CD4-positive, alpha-beta memory T cell (primary cell): ENCODE measurements around the gene TOLLIP. TPM values are rescaled to one million over a fixed set of nuclear protein-coding genes. Genes with fewer than 3 reads are reported as not detected.
"Not testable (repeated sequence)": the region's sequence is repeated elsewhere in the genome, so short reads cannot be mapped to it uniquely, and the experiment has no call there.

Experiments
- CTCF ChIA-PET: fragments of 350-600 bp; sonication (Branson Sonifier 250); formaldehyde crosslinking; loops from one replicate; lab custom pipeline; 2021; ENCODE audit warnings: inconsistent platforms; ENCODE audit not compliant: partially characterized antibody; lab: Charles Lee
- POLR2A ChIA-PET: fragments of 350-600 bp; sonication (Branson Sonifier 250); formaldehyde crosslinking; loops from one replicate; lab custom pipeline; 2021; ENCODE audit not compliant: partially characterized antibody; lab: Charles Lee
- DNase-seq, 5 donors: peaks; one replicate each; pipeline versions ENCODE4 v3.0.0 to v3.0.0-alpha.2; 2020 to 2022; ENCODE audit warnings: mixed read lengths in 1 of 5
- H3K27ac ChIP-seq: one replicate; pipeline ENCODE4 v1.7.0; 2013; ENCODE audit warnings: low read depth, low read length
- H3K27me3 ChIP-seq: 2 replicates; pipeline ENCODE4 v1.7.0; 2013; ENCODE audit warnings: mild to moderate bottlenecking, low read length, moderate library complexity; ENCODE audit not compliant: insufficient read depth
- H3K36me3 ChIP-seq: 2 replicates; pipeline ENCODE4 v1.7.0; 2013; ENCODE audit warnings: mild to moderate bottlenecking, low read length, moderate library complexity; ENCODE audit not compliant: insufficient read depth
- H3K4me1 ChIP-seq: 2 replicates; pipeline ENCODE4 v1.7.0; 2013; ENCODE audit warnings: mild to moderate bottlenecking, low read length, moderate library complexity; ENCODE audit not compliant: insufficient read depth
- H3K4me3 ChIP-seq, 2 donors: one replicate each; pipeline ENCODE4 v1.7.0; 2013; ENCODE audit warnings: low read length in 2 of 2, mild to moderate bottlenecking in 1 of 2
- H3K9me3 ChIP-seq, 2 donors: one replicate each; pipeline ENCODE4 v1.7.0; 2013; ENCODE audit warnings: low read length in 2 of 2, control low read depth in 1 of 2; ENCODE audit not compliant: control insufficient read depth in 1 of 2
- H3K27ac Mint-ChIP-seq, 7 donors: one replicate each; pipeline ENCODE4 v1.8.0; 2020 to 2021; ENCODE audit warnings: mixed read lengths in 7 of 7, mild to moderate bottlenecking in 6 of 7, inconsistent platforms in 3 of 7, moderate library complexity in 3 of 7
- H3K27me3 Mint-ChIP-seq, 2 donors: one replicate each; pipeline ENCODE4 v1.8.0; 2020 to 2021; ENCODE audit warnings: mixed read lengths in 2 of 2
- H3K36me3 Mint-ChIP-seq, 2 donors: one replicate each; pipeline ENCODE4 v1.8.0; 2020 to 2021; ENCODE audit warnings: mixed read lengths in 2 of 2, inconsistent platforms in 1 of 2, mild to moderate bottlenecking in 1 of 2
- H3K4me1 Mint-ChIP-seq, 4 donors: one replicate each; pipeline ENCODE4 v1.8.0; 2020 to 2021; ENCODE audit warnings: mixed read lengths in 4 of 4, mild to moderate bottlenecking in 1 of 4
- H3K4me3 Mint-ChIP-seq, 8 donors: one replicate each; pipeline ENCODE4 v1.8.0; 2020 to 2021; ENCODE audit warnings: mixed read lengths in 8 of 8, mild to moderate bottlenecking in 7 of 8, moderate library complexity in 6 of 8, inconsistent platforms in 3 of 8
- H3K9me3 Mint-ChIP-seq, 8 donors: one replicate each; pipeline ENCODE4 v1.8.0; 2020 to 2021; ENCODE audit warnings: mixed read lengths in 8 of 8, mild to moderate bottlenecking in 5 of 8, inconsistent platforms in 3 of 8, moderate library complexity in 1 of 8
- intact Hi-C: fragments of 100-400 bp; cut with micrococcal nuclease; formaldehyde crosslinking; loops from one replicate; pipeline ENCODE4 v1.15.1; 2023
- polyA plus RNA-seq, 2 donors: library from polyadenylated mRNA; unstranded; fragments of 300-500 nt; fragmentation: Illumina TruSeq; gene quantifications; one replicate each; pipeline ENCODE4 v1.2.3, GENCODE V29; 2021
- total RNA-seq, 2 experiments: library from RNA; stranded (reverse); gene quantifications; one replicate each; pipeline ENCODE4 v1.2.3, GENCODE V29; 2021

The TOLLIP gene
- total and polyA plus RNA-seq, 4 experiments from 2014 or later = 29.8 to 51.4 (median 41.7) TPM

- no peak overlapping the region for H3K27ac ChIP-seq
- ChIA-PET CTCF (no interaction called here), POLR2A (no interaction called here)
- peaks cover 0 to 7% (median 3%) of the 10 kb centered on the region in 8 donors for H3K9me3 Mint-ChIP-seq
- no peak overlapping the region for H3K4me3 ChIP-seq
- H3K4me3 Mint-ChIP-seq = no peak overlapping the region
- DNase-seq = no peak
- H3K27ac Mint-ChIP-seq = no peak overlapping the region
- H3K36me3 ChIP-seq = no peaks in the 10 kb centered on the region
- H3K9me3 ChIP-seq = no peaks in the 10 kb centered on the region
- H3K4me1 ChIP-seq = no peaks in the 10 kb centered on the region
- intact Hi-C loops = no loop called here
- peaks cover 0 to 3% of the 10 kb centered on the region in 2 donors for H3K27me3 Mint-ChIP-seq
- no peaks in the 10 kb centered on the region for H3K27me3 ChIP-seq
- H3K4me1 Mint-ChIP-seq = peaks cover 0 to 3% (median under 1%) of the 10 kb centered on the region in 4 donors
- peaks cover 0 to 4% of the 10 kb centered on the region in 2 donors for H3K36me3 Mint-ChIP-seq
These were observed 33.5 kb upstream of the TOLLIP start for GRCh38 chr11:1342946-1343345.

GRCh38 chr11:1341928-1342524 lies 32.6 kb upstream of the TOLLIP start:
- no peaks in the 10 kb centered on the region for H3K27me3 ChIP-seq
- no peaks in the 10 kb centered on the region for H3K4me1 ChIP-seq
- no peaks in the 10 kb centered on the region for H3K9me3 ChIP-seq
- no peak overlapping the region for H3K4me3 ChIP-seq
- Mint-ChIP-seq H3K9me3 (peaks cover 0 to 10% (median 6%) of the 10 kb centered on the region in 8 donors), H3K27ac (no peak overlapping the region), H3K27me3 (peaks cover 0 to 3% of the 10 kb centered on the region in 2 donors), H3K36me3 (peaks cover 0 to 4% of the 10 kb centered on the region in 2 donors), H3K4me1 (peaks cover 0 to 4% (median 3%) of the 10 kb centered on the region in 4 donors), H3K4me3 (no peak overlapping the region)
- intact Hi-C loops = no loop called here
- CTCF ChIA-PET = no interaction called here
- POLR2A ChIA-PET = no interaction called here
- no peak overlapping the region for H3K27ac ChIP-seq
- DNase-seq = no peak
- no peaks in the 10 kb centered on the region for H3K36me3 ChIP-seq

- H3K4me3 Mint-ChIP-seq, H3K27me3 ChIP-seq, H3K4me3 ChIP-seq, H3K36me3 Mint-ChIP-seq, H3K9me3 ChIP-seq, H3K27ac ChIP-seq, DNase-seq, H3K27ac Mint-ChIP-seq, POLR2A ChIA-PET, H3K36me3 ChIP-seq, intact Hi-C loops, H3K27me3 Mint-ChIP-seq, H3K4me1 ChIP-seq, CTCF ChIA-PET, H3K4me1 Mint-ChIP-seq: not testable (repeated sequence)
- H3K9me3 Mint-ChIP-seq = peaks cover 0 to 10% (median 6%) of the 10 kb centered on the region in 8 donors
These were observed 31.8 kb upstream of the TOLLIP start for GRCh38 chr11:1341226-1341625.

- CTCF ChIA-PET = no interaction called here
- no peaks in the 10 kb centered on the region for H3K36me3 ChIP-seq
- DNase-seq = peak in 1 of 5 donors; percentile 15
- intact Hi-C loops = no loop called here
- POLR2A ChIA-PET = no interaction called here
- H3K27me3 Mint-ChIP-seq = peaks cover 0 to 3% of the 10 kb centered on the region in 2 donors
- no peak overlapping the region for H3K27ac Mint-ChIP-seq
- peaks cover 9% of the 10 kb centered on the region for H3K4me1 ChIP-seq
- no peaks in the 10 kb centered on the region for H3K27me3 ChIP-seq
- no peak overlapping the region for H3K4me3 Mint-ChIP-seq
- peaks cover 7 to 9% (median 9%) of the 10 kb centered on the region in 4 donors for H3K4me1 Mint-ChIP-seq
- peaks cover 0 to 8% of the 10 kb centered on the region in 2 donors for H3K36me3 Mint-ChIP-seq
- H3K4me3 ChIP-seq = no peak overlapping the region
- H3K9me3 Mint-ChIP-seq = peaks cover 0 to 10% (median 6%) of the 10 kb centered on the region in 8 donors
- no peak overlapping the region for H3K27ac ChIP-seq
- H3K9me3 ChIP-seq = no peaks in the 10 kb centered on the region
These were observed 30.7 kb upstream of the TOLLIP start for GRCh38 chr11:1340111-1340510.

GRCh38 chr11:1339066-1339675 lies 29.7 kb upstream of the TOLLIP start:
- intact Hi-C loops = loop anchor here (10.0 kb wide), 1 partner anchor 74 kb away; no protein-coding TSS in a partner anchor
- Histone ChIP-seq H3K9me3 (no peaks in the 10 kb centered on the region), H3K4me1 (peaks cover 12% of the 10 kb centered on the region), H3K27ac (no peak overlapping the region), H3K27me3 (no peaks in the 10 kb centered on the region), H3K36me3 (no peaks in the 10 kb centered on the region), H3K4me3 (no peak overlapping the region)
- peak in 2 of 5 donors; percentile 20 to 26 for DNase-seq
- CTCF ChIA-PET = no interaction called here
- Mint-ChIP-seq H3K4me3 (no peak overlapping the region), H3K27ac (no peak overlapping the region), H3K36me3 (peaks cover 0 to 8% of the 10 kb centered on the region in 2 donors), H3K9me3 (peaks cover 0 to 10% (median 6%) of the 10 kb centered on the region in 8 donors), H3K27me3 (peaks cover 0 to 3% of the 10 kb centered on the region in 2 donors), H3K4me1 (peaks cover 9 to 12% (median 11%) of the 10 kb centered on the region in 4 donors)
- POLR2A ChIA-PET = interaction anchor here (0.9 kb wide), 1 partner anchor 30 kb away, joined by 5 read pairs; the partner anchor contains the start of gene TOLLIP

GRCh38 chr11:1338201-1339065 lies 29.0 kb upstream of the TOLLIP start:
- DNase-seq = peak in 3 of 5 donors; percentile 24 to 36 (median 26)

More at GRCh38 chr11:1338201-1339065, 29.0 kb upstream of the TOLLIP start:
- POLR2A ChIA-PET = interaction anchor here (0.6 to 0.9 kb wide), 2 partner anchors 25 to 29 kb away, joined by 3 to 5 read pairs; partner anchors contain the start of gene TOLLIP
- Mint-ChIP-seq H3K4me3 (peak overlapping the region in 6 of 8 donors; percentile 43 to 88 (median 61)), H3K36me3 (peaks cover 0 to 8% of the 10 kb centered on the region in 2 donors), H3K27me3 (peaks cover 0 to 3% of the 10 kb centered on the region in 2 donors), H3K9me3 (peaks cover 0 to 10% (median 6%) of the 10 kb centered on the region in 8 donors), H3K4me1 (peaks cover 9 to 12% (median 11%) of the 10 kb centered on the region in 4 donors), H3K27ac (peak overlapping the region in 6 of 7 donors; percentile 42 to 92 (median 76))
- no peaks in the 10 kb centered on the region for H3K36me3 ChIP-seq
- CTCF ChIA-PET = no interaction called here
- no peaks in the 10 kb centered on the region for H3K27me3 ChIP-seq
- H3K4me3 ChIP-seq = no peak overlapping the region
- intact Hi-C loops = loop anchor here (10.0 kb wide), 1 partner anchor 74 kb away; no protein-coding TSS in a partner anchor
- H3K27ac ChIP-seq = no peak overlapping the region
- peaks cover 12% of the 10 kb centered on the region for H3K4me1 ChIP-seq
- H3K9me3 ChIP-seq = no peaks in the 10 kb centered on the region
